Caki2 (cell line): ENCODE measurements around the gene ARMC2. TPM values are rescaled to one million over a fixed set of nuclear protein-coding genes. Genes with fewer than 3 reads are reported as not detected.
"Not testable (repeated sequence)": the region's sequence is repeated elsewhere in the genome, so short reads cannot be mapped to it uniquely, and the experiment has no call there.

Experiments used
- DNase-seq: peaks from one replicate; pipeline ENCODE4 v3.0.0-alpha.2; 2015; ENCODE audit warnings: low read depth
- in situ Hi-C: cut with HindIII; loops from 2 replicates; pipeline ENCODE4 v1.10.0; 2016; ENCODE audit warnings: low sequenced_read_pairs, low pct_unique_long_range_greater_than_20kb, mixed read lengths
- total RNA-seq: library from RNA; depleted of rRNA; stranded (reverse); fragments of >200 nt; shearing (Covaris generic); gene quantifications from 2 replicates; pipeline ENCODE4 v1.2.3, GENCODE V29; 2014; ENCODE audit warnings: low replicate concordance

Gene ARMC2
- total RNA-seq, 1 experiment from 2014 or later = 0.17 TPM

DNA sequence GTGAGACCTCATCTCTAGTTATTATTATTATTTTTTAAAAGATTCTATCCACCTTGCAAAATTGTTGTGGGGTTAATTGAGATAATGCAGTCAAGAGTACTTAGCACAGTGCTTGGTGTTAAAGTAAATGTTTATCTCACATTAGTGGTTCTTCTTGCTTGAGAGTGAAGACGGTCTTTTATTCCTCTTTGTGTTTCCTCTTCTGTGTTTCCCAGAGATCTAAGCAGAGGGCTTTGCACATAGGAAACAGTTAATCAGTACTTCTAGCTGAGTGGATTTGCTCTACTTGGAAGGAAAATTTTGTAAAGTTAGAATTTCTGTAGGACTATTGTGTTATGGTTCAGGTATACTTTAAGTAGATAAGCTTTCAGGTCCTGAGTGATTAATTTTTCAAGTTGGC is 3.5 kb downstream of the ARMC2 start:
- DNase-seq = no peak
- in situ Hi-C loops = no loop called here

DNA sequence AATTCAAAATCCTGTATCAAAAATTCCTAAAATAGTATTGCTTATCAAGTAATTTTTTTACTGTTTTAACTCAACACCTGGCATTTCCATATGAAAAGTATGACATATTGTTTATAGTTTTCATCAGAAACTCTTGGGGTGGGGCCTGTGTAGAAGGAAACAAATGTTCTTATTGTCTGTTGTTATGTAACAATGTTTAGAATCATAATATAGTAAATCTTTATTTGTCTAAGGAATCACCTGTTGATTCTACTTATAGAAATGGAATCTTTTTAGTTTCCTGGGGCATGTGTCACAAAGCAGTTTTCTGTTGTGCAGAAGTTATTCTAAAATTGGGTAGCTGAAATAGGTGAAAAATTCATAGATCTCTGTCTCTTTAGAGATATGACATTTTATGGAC is 4.9 kb downstream of the ARMC2 start:
- no peak for DNase-seq
- in situ Hi-C loops = no loop called here

DNA sequence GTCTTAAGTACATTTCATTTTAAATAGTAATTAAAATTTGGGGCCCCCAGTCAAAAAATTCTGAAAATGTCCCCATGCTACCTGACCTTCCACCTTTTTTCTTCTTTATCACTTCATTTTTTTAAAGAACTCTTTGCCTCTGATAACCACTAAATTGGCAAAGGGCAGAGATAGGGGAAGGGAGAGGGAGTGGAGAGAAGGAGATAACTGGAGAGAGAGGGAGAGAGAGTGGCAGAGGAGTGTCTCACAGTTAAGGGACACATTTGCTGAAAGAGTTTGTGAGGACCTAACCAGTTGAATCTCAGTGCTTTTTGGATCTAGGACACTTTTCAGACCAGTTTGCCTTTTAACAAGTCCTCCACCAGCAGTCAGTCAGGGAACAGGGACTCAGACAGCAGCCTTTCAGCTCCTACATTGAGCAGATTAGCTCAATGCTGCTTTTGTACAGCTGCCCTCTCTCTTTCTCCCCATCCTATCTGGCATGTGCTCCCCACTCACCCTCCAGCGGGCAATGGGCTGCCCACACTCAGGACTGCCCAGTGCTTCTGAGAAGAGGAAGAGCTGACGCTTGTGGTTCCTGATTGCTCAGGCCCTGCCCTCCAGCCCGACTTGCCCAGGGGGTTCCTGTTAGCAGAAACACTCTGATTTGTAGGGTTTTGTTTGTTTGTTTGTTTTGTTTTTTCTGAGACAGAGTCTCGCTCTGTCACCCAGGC is 14.4 kb downstream of the ARMC2 start:
- in situ Hi-C loops = no loop called here
- no peak for DNase-seq

DNA sequence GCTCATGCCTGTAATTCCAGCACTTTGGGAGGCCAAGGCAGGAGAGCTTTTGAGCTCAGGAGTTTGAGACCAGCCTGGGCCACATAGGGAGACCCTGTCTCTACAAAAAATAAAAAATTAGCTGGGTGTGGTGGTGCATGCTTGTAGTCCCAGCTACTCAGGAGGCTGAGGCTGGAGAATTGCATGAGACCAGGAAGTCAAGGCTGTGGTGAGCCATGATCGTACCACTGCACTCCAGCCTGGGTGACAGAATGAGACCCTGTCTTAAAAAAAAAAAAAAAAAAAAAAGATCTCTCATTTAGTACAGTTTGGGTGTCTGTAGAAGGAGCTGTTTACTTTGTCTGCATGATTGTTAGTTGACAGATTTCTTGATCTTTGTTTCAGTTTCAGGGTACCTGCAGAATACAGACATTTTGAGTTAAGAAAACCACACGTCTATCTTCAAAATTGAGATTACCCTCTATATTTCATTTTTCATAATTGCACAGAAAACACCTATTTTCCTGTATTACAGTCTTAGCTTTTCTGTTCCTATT is 17.6 kb downstream of the ARMC2 start:
- in situ Hi-C loops, DNase-seq: not testable (repeated sequence)

DNA sequence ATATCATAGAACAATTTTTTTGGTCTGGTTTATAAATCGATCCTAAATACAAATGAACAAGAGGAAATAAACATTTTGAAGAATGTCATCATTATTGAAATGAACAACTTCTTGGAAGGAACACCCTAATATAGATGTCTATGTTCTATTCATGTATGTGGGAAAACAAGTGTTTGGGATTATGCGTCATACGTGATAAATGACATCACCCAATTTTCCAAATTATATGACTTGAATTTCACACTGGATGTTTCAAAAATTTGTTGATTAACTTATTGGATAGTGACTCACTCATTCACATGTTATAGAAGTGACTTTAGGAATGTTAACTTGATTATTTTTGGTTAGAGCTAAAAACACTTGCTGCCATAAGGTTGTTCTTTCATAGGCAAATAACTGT is 18.6 kb downstream of the ARMC2 start:
- in situ Hi-C loops = no loop called here
- DNase-seq = no peak

DNA sequence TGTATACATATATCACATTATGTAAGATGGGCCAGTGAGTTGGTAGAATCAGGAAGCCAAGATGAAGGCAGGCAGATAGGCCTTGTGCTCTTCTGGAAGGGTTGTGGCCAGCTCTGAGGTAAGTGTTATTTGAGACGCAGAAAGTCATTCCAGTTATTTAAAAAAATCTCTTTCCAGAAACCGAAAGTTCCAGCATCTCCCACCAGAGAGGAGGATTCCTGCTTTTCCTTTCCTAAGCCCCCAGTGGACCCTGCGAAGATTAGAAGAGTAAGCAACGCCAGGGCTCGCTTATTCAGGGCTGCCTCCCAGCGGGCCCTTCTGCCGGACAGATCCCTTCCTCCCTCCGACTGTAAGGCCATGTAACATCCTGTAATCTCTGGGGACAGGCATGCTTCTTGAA is 20.4 kb downstream of the ARMC2 start:
- DNase-seq = no peak
- in situ Hi-C loops = no loop called here

DNA sequence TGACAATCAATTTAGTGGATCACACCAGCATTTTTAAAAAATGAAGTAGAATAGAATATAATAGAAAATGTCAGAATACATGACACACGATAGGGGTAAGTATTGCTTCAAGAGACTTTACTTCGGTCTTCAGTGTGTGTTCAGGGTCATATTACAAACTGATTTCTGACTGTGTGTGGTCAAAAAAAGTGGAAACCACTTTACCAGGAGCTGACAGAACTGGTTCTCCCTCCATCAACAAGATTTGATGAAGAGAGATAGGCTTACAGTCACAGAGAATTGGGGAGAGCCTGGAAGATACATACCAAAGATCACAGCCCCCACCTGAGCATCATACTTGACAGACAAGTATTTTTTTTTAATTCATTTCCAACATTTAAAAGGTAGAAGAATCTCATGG is 21.7 kb downstream of the ARMC2 start:
- in situ Hi-C loops = no loop called here
- no peak for DNase-seq

DNA sequence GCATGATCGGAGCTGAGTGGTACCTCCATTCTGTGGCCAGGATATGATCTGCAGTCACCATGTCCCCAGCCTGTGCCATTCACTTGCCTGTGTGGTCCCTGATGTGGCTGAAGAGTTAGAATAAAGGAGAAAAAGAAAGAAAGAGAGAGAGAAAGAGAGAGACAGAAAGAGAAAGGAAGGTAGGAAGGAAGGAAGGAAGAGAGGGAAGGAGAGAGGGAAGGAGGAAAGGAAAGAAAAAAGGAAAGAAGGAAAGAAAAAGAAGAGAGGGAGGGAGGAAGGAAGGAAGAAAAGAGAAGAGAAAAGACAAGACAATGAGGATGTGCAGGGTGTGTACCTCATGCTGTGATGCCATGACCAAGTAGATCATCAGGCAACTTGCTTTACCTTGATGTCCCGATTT is 22.1 kb downstream of the ARMC2 start:
- in situ Hi-C loops = no loop called here
- no peak for DNase-seq

DNA sequence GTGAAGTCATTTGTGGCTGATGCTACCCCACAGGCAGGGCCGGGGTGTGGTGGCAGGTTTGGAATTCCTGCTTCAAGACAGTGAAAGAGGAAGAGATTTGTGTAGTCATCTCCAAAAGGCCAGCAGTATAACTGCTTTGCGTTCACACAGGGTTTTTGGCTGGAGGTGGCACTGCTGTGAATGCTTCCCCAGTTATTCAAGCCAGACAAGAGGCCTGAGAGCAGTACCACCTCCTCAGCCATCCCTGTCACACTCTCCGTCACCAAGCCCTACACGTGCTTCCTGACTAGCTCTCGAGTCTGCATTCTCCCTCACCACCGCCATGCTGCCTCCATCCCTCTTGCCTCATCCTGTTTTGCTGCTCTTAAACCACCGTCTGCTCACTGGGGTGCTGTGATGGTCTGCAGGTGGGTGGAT is 23.9 kb downstream of the ARMC2 start:
- in situ Hi-C loops = no loop called here
- DNase-seq = no peak

DNA sequence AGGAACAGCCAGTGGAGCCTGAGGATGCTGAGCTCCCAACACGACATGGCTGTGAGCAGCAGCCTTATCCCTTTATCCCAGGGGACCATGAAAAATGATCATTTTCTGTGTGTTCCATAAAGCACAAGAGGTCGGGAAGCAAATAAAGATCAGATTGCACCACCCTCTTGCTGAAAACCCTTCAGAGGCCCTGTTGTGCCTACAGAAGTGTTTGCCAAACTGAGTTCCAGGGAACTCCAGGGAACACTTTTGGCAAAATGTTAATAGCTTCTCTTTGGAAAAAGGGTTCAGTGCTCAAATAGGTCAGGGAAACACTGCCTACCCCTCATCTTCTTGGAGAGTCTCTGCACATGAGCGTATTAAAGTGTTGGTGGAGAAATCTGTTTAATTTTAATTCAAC is 24.4 kb downstream of the ARMC2 start:
- DNase-seq = no peak
- in situ Hi-C loops = no loop called here

DNA sequence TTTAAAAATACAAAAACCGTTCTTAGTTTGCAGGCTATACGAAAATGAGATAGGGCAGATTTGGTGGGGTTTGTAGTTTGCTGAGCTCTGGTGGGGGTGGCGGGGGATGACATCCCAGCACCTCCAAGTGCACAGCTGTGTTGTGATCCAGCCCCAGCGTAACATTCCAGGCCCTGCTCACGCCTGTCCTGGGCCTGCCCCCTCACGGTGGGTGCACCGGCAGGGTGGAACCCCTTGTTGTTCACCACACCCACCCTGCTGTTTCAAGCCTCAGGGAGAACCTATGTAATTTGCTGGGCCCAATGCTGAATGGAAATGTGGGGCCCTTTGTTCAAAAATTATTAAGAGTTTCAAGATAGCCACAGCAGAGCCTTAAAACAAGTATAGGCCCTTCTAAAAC is 25.0 kb downstream of the ARMC2 start:
- in situ Hi-C loops = no loop called here
- no peak for DNase-seq

DNA sequence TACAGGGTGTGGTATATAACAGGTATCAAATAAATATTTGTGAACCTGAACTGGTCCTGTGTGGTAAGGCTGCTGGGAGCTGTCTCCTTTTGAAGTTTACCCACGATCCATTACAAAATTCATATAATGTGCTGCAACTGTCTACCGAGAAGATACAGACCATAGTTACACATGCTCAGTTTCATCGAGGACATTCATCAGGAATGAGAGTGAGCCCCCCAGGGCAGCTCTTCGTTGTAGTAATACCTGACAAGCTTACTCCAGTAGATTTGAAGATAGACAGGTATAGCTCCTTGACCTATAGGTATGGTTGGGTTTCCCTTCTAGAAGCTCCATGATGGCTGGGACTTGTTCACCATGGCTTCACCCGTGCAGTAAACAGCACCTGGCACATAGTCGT is 25.7 kb downstream of the ARMC2 start:
- no peak for DNase-seq
- in situ Hi-C loops = no loop called here

DNA sequence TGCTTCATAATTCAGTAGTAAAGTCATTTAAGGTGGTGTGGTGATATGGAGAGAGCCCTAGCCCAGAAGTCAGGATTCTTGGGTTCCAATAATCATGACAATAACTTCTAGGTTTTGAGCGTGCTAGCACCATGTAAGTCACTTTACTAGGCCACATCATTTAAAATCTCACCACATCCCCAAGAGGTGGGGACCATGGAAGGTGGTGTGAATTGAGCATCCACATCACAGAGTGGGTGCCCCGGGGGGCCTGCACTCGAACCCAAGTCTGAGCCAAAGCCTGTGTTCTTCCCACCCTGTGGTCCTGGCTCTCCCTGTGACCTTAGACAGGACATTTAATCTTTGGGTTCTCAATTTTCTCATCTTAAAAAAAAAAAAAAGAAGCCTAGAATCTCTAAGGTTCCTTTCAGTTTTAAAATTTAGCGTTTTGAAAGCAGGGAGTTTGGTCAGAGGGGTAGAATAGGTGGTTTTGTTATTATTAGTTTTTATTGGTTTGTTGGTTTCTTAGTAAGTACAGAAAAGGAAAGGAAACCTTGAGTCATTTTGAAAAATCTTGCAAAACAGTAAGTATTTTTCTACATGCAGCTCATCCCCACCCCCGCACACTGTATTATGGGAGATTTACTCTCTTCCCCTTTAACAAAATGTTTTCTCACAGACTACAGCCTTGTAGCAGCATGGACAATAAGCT is 26.4 kb downstream of the ARMC2 start:
- in situ Hi-C loops = no loop called here
- no peak for DNase-seq

DNA sequence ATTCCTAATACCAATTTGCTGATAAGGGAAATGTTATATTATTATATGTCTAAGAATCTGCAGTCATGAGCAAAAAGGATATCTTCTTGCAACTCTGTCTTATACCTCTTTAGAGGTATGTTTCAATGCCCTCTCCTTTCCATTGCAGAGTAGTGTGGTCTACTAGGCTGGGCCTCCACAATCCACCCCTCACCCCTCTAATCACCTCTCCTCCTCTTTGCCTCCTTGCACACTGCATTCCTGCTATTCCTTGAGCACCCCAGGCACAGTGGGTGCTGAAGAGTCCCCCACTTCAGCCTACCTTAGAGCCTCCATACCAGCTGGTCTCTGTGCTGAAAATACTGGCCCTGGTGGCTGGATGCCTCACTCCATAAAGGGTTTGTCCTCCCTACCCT is 26.9 kb downstream of the ARMC2 start:
- in situ Hi-C loops = no loop called here

DNA sequence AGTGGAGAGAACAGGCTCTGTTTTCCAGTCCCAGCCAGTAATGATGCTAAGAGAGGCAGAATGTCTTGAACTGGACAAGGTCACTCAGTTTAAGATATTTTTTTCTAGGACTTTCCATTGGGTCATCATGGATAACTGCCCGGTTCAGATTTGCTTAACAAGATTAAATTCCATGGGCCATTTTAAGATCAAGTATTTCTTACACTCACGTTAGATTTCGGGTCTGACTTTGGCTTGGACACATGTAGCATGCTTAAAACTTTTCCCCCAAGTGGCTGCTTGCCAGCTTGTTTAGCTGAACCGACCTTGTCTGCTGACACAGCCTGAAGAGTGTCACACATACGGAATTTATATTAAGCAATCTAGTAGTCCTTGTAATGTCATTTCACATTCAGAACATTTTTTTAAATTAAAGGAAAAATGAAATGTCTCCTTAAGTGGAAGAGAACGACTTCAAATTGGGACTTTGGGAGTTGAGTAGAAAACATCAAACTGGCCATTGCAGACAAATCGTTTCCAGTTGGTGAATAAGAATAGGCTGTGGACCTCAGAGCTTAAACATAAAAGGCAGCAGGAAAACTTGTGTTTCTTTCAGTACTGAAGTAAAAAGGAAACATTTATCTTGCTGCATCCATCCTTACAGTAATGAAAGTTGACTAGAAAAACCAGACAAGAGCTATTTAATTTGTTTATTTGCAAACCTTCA is 29.0 kb downstream of the ARMC2 start:
- no peak for DNase-seq

More for the DNA sequence above, 26.9 kb downstream of the ARMC2 start:
- no peak for DNase-seq

DNA sequence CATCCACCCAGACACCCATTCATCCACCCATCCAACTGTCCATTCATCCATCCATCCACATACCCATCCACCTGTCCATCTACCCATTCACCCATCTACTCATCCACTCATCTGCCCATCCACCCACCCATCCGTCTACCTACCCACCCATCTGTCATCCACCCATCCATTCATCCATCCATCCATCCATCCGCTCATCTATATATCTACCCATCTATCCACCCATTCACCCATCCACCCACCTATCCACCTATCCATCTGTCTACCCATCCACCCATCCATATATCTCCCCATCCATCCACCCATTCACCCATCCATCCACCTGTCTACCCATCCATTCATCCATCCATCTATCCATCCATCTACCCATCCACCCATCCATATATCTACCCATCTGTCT is 30.7 kb downstream of the ARMC2 start:
- DNase-seq = no peak
- in situ Hi-C loops = no loop called here

More for the DNA sequence above, 29.0 kb downstream of the ARMC2 start:
- in situ Hi-C loops = no loop called here

DNA sequence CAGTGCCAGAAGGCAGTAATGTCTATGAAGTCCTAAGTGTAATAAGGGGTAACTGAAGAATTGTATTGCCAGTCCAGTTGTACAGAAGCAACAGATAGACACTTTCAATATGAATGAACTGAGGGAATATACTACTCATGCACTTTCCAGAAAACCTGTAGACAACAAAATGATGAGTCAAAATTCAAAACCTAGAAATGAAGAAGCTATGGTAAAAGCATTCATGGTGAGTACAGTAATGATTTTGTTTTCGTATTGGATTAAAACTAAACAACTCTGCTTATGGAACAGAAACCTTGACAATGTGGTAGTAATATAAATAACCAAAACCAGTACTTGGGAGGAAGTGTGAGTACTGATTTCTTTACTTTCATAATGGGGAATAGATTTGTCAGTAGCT is 35.0 kb downstream of the ARMC2 start:
- in situ Hi-C loops = no loop called here
- no peak for DNase-seq

DNA sequence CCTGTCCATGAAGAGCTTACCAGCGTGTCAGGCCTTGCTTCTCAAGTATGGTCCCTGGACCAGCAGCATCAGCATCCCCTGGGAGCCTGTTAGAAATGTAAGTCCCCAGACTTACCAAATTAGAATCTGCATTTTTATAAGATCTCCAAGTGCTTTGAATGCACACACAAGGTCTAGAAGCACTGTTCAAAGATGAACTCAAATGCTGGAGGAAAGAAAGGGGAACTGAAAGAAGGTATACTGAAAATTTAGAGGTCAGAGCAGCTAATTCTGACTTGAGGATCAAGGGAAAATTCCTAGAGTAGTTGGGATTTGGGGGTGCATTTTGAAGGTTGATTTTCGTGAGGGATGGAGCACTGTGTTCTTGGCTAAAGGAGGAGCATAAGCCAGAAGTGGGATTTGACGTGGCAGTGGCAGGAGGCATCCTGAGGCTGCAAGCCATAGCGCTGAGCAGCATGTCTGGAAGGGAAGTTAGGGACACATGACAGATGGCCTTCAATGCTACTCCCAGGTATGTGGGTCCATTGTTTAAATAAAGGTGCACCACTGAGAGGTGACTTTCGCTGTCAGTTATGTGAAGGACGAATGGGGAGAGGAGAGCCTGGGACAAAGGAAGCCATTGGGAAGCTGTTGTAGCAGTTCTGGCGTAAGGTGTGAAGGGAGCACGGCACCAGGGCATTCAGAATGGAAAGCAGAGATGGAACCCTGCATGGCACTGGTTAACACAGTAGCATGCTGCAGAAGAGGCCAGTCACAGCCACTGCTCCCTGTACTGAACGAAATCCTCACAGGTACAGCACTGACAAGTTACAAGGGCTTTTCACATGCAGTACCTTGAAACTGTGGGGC is 36.2 kb downstream of the ARMC2 start:
- DNase-seq = no peak
- in situ Hi-C loops = no loop called here
